Right renal cortex interstitium (tissue), 3 donors: ENCODE results near the gene HS3ST1. TPM values are rescaled to one million over a fixed set of nuclear protein-coding genes. Genes with fewer than 3 reads are reported as not detected.
"Not testable (repeated sequence)": the region's sequence is repeated elsewhere in the genome, so short reads cannot be mapped to it uniquely, and the experiment has no call there.

Source experiments
- DNase-seq, 3 donors: peaks; one replicate each; pipeline ENCODE4 v3.0.0-alpha.2; 2013; ENCODE audit warnings: low read depth in 3 of 3, low spot score in 2 of 3
- polyA plus RNA-seq, 3 donors: library from polyadenylated mRNA; unstranded; fragments of 120-200 nt; gene quantifications; one replicate each; pipeline ENCODE4 v1.2.1, GENCODE V29; 2013; ENCODE audit not compliant: insufficient read length in 3 of 3

HS3ST1 gene
- polyA plus RNA-seq, 3 donors: 0.76 to 1.1 (median 0.93) TPM

DNA sequence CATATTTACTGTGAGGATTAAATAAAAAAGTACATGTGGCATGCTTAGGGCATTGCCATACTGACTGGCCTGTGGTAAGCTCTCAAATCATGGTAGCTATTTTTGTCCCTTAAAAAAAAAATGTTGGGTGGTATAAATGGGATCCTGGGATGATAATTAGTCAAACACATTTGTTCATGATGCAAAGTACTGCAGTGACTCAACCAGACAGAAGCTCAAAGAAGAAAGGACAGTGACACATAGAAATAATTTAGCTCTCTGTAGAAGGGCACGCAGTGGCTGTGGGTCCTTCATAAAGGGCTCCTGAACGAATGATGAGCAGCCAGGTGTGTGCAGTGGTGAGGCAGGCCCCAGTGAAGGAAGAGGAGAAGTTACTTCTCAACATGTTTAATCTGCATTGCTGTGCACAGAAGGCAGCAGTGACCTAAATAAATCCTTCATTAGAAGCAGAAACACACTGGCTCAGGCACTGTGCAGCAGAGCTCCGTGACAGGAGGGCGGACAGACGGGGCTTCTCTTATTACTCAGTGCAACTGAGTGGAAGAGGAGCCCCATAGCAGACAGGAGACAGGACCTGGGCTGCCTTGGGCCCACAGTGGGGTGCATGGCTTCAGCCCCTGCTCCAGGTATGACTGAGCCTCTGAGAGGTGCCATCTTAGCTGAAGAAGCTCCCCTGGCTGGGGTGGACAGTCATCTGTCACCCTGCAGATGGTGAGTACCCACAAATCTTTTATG is 20.3 kb downstream of the HS3ST1 start:
- no peak for DNase-seq

DNA sequence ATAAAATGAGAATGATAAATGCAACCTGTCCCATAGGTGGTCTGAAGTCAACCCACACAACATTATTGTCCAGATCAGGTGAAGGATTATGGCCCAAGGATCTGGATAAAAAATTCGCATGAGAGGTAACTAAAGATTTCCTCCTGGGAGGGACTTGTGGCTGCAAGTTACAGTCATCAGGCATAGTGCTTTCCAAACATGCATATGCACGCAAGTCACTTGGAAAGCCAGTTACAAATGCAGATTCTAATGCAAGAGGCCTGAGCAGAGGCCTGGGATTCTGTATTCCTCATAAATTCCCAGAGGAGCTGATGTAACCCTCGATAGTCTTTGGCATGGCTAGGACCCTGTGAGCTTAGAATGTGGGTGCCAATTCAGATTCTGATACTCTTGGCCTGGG is 21.1 kb downstream of the HS3ST1 start:
- DNase-seq: no peak

DNA sequence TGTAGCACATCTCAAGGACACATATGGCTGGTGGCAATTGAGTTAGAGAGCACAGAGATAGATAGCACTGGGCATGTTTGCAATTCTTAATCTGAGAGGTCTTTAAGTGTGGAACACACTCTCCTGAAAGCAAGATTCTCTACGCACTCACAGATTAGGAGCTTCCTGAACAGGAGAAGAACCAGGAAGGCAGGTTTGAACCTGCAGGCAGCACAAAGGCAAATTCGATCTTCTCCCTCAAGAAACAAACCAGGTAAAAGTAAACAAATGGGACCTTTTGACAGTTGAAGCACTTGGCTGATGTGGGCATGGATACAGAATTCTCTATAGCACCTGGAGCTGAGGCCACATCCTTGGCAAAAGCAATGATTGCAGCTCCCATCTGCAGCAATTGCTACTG is 24.3 kb downstream of the HS3ST1 start:
- no peak for DNase-seq

DNA sequence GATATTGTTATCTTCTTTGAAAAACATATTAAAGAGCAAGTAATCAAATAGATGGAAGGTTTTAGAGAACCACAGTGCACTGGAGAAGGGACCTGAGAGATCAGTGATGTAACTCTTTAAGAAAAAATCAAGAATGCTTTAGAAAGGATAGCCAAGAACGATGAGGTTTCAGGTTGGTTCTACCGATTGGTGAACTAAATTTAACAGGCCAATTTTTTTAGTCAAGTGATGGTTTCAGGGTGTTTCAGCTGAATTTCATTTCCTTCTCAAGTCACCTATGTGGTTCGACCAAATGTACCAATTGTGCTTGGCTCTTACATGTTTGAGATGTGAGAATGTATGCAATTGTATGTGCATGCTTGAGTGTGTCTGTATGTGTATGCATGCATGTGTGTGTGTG is 26.5 kb downstream of the HS3ST1 start:
- no peak for DNase-seq

DNA sequence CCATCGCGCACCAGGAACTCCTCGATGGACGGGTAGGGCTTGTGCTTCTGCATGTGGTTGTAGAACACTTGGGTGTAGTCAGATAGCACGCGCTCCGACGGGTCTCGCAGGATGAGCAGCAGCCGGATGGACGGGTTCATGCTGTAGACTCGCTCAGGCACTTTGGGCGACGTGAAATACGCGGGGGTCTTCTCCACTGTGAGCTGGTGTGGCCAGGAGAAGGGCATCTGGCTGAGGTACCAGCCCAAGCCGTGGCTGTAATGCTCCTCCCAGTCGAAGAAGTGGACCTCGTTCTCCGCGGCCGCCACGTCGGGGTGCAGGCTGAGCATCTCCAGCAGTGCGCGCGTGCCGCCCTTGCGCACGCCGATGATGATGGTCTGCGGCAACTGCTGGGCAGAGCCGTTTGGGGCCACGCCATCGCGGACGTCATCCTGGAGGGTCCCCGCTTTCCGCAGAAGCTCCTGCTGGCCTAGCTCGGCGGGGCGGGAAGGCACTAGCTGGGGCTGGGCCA is 29.2 kb downstream of the HS3ST1 start:
- no peak for DNase-seq

DNA sequence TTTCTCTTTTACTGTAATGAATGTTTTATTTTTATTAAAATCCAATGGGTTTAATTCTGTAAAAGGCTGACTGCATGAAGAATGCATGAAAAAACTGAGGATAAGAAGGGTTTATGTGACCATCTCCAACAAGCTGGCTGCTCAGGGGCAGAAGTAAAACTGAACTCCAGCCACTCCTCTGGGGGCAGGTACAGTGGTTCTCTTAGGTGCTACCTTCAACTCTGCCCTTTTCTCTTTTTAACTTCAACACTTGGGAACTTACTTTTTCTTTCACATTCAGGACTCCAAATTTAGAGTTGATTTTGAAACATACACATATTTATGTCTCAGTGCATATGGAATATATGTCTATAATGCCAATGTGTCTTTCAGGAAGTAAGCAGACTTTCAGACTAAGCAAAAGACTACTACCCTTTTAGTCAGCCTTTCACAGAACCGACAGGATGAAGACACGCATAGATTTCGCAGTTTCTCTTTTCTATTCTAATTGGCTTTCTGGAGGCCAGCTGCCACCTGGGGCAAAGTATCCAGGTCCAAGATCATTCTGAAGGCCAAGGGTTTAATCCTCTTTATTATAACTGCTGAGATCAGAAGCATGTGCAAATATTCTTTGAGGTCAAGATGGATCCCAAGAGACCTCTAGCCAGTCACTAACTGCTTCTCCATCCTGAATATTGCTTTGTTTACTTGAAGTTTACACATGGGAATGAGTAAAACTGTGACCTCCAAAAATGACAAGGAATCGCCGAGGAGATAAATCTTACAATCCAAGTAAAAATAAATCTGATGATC is 30.7 kb downstream of the HS3ST1 start:
- no peak for DNase-seq

DNA sequence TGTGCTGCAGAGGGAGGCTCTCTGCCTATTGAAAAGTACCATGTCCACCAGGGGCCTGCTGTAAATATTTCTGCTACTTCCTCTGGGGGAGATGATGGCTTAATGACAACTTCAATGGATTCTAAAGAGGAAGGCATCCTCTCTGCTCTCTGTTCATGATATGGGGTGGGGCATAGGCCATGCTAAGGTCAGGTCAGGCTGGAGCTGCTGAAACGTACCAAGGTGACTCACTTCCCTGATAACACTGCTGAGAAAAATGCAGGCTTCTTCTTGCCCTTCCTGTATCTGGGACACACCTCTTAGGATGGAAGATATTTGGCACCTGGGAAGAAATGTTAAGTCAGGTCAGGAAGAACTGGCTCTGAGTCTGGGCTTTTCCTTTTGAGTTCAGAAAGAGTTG is 31.5 kb downstream of the HS3ST1 start:
- no peak for DNase-seq

DNA sequence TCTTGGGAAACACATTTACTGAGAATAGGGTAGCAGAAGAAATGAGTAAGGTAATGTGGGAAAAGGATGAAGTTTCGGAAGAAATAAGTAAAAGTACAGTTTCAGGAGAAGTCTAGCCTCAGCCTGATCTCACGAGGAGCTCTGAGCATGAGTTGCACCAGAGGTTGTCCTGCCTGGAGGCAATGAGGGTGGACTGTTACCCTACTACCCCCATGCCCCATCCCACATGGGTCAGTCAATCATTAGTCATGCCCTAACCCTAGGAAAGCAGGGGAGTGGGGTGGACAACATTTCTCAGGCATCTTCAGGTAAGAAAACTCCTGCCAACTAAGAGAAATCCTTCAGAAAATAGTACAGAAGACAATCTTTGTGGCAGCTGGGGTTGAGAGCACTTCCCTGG is 35.1 kb downstream of the HS3ST1 start:
- no peak for DNase-seq

DNA sequence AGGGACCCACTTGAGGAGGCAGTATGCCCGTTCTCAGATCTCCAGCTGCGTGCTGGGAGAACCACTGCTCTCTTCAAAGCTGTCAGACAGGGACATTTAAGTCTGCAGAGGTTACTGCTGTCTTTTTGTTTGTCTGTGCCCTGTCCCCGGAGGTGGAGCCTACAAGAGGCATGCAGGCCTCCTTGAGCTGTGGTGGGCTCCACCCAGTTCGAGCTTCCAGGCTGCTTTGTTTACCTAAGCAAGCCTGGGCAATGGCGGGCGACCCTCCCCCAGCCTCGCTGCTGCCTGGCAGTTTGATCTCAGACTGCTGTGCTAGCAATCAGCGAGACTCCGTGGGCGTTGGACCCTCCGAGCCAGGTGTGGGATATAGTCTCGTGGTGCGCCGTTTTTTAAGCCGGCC is 44.6 kb downstream of the HS3ST1 start:
- not testable (repeated sequence) for DNase-seq

DNA sequence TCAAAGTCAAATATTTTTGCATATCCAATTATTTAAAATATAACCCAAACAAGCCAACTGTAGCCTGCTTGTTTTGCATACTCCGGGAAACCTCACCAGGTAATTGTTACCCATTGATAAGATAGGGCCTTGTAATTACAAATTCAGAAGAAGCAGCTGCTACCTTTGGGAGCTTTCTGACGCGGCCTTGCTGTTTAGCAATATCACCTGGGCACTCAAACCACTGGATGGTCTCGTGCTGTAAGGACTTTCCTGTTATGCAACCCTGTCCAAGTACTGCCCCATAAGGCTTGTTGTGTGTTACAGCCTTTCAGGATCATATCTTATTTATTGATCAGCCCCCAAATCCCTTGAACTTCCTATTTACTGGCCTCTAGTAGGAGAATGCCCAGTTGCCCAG is 52.1 kb downstream of the HS3ST1 start:
- no peak for DNase-seq

DNA sequence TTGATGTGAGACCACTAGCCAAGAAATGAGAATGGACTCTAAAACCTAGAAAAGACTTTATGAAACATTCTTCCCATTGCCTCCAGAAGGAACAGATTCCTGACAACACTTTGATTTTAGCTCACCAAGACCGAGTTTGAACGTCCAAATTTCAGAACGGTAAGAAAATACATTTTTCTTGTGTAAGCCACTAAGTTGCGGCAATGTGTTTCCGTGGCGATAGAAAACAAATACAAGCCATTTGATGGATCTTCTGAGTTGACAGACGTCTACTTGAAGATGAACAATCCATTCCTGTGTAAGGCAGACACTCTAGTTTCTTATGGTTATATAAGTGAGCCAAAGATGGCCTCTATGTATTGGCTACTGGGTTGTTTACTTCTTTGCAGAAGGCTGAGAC is 52.5 kb downstream of the HS3ST1 start:
- DNase-seq: no peak

DNA sequence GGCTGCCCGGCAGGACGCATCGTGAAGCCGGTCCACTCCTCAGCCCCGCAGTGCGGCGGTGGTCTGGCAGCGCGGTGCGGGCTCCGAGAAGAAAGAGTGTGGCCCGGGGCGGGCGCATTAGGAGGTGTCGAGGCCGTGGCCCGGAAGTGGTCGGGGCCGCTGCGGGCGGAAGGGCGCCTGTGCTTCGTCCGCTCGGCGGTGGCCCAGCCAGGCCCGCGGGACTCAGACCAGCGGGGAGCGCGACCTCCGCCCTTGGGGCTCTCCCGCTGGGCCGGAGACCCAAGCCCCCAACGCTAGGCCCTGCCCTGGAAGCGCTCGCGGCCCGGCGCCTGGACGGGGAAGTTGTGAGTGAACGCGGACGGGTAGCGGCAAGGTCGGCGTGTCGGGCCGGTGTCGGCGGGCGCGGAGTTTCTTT is 60.0 kb downstream of the HS3ST1 start:
- DNase-seq: no peak

DNA sequence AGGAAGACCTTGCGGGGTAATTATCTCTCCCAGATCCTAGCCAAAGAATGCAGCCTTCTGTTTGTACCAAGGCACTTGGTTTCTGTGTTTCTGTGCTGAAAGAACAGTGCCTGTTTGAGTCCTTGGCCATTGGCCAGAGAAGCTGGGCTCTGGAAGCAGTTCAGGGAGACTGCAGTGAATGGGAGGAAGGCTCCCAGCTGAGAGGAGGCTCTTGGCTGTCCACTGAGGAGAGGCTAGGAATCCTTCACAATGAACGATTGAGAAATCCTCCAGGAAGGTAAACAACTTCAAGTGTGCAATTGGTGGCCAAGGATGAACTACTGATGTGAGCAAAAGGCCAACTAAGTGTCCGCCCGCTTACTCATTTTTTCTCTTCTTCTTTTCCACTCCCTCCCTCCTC is 61.3 kb downstream of the HS3ST1 start:
- no peak for DNase-seq

DNA sequence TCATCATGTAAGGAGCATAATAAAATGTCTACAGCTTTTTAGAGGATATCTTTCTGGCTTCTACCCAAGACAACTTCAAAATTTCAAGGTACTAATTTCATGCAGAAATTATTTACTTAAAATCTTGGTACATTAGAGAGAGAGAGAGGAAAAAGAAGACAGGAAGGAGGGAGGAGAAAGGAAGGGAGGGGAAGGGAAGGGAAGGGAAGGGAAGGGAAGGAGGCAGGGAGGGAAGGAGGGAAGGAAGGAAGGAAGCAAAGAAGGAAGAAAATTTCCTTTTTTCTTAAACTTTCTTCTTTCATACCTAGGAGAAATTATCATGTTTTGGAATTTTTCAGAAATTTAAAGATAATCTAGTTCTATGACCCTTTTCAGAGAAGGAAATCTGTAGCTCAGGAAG is 61.8 kb downstream of the HS3ST1 start:
- DNase-seq: no peak

DNA sequence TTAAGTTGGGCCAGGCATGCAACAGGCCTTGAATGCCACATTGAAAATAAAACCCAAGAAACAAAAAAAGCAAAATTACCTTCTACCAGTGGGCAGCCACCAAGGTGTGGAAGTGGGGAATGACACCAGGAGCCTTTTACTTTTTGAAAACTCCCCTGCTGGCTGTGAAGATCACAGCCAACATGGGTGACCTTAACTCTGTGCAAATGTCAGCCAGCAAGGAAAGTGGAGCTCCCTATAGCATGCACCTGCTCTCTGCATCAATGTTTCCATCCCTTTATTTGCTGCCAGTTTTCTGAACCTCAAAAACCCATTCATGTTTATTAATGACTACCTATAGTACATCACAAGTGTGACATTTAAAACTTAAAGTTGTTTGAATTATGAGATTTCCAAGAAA is 63.7 kb downstream of the HS3ST1 start:
- no peak for DNase-seq

DNA sequence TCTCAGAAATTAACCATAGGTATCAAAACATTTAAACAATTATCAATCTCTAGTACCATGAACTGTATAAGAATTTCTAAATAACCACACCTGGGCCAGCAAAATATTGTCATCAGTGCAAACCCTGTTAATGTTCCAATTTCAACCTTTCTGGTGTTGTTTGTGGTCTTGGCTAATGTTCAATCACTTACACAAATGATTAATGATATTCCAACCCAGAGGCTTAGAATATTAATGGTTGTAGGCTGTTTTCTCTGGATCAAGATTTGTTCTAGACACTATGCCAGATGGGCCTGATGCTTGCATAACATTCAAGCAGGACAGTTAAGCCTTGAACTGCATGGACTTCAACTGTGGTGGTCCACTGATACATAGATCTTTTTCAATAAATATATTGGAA is 69.1 kb downstream of the HS3ST1 start:
- DNase-seq: no peak

DNA sequence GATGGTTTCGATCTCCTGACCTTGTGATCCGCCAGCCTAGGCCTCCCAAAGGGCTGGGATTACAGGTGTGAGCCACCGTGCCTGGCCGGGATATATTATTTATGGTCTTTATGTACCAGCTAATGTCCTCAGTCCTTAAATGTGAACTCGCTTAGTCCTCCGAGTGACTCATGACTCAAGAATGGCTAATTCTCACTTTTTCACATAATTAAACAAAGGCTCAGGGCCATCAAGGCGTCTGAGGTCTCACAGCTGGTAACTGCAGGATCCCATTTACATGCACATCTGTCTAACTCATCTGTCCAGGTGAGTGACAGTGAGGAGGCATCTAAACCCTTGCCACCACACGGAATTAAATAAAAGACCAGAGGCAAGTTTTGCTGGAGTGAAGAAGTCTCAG is 73.5 kb downstream of the HS3ST1 start:
- no peak for DNase-seq

DNA sequence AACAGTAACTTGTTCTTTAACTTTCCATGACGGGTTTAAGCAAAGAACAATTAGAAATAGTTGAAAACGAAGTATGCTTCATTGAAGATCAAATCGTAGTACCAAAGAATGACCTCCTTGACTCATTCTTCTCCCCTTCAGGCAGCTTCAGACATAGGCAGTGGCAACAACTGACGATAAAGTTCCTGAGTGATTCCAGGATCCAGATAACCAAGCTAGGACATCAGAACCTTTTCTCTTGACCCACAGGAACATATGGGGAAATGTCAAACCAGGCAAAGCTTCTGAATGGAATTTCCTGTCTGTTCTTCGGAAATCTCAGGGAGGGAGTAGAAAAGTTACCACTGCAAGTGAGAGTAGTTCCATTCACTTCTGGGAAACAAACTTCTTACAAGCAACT is 74.2 kb downstream of the HS3ST1 start:
- no peak for DNase-seq

DNA sequence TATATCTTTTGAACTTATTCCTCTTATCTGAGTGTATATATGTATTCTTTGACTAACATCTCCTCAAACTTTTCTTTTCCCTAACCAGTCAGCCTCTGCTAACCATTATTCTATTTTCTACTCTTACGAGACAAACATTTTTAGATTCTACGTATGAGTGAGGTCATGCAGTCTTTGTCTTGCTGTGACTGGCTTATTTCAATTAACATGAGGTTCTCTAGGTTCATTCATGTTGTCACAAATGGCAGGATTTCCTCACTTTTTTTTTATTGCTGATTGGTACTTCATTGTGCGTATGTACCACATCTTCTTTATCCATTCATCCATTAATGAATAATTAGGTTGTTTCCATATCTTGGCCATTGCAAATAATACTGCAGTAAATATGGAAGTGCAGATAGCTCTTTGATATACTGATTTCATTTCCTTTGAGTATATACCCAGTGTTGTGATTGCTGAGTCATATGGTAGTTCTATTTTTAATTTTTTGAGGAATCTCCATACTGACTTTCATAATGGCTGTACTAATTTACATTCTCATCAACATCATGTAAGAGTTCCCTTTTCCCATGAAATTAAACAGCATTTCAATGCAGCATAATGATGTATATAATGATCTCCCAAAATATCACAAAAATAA is 80.1 kb downstream of the HS3ST1 start:
- DNase-seq: no peak

DNA sequence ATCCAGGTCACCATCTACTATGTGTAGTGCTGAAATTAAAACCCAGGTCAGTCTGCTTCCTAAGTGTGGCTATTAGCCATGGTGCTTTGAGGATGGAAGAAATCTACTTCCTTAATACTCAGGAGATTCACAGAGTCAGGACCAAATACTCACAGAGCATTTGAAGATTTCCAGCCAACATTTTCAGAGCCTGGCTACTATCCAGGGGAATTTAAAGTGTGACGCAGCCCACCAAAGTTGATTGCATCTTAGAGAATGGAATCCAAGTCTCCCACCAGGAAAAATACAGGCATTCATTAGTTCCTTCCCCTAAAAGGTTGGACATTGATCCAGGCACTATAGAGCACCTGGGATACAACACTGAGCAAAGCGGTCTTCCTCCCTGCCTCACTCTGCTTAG is 83.8 kb downstream of the HS3ST1 start:
- DNase-seq: no peak

DNA sequence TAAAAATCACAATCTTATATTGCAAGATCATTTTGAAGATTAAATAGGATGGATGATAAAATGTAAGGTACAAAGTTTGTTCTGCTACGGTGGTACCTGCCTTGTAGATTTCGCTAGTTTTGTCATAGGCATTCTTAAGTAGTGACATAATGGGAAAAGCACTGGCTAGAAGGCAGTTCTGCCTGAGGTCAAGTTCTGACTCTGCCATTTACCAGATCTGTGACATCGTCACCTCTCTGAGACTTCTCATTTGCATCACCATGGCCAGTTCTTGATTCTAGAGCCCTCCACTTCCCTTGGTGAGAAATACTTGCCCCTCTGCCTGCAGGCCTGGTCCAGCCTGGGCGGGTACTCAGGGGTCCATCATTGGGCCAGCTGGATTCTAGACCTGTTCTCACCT is 85.2 kb downstream of the HS3ST1 start:
- DNase-seq: no peak
